HTERT RPE-1 (cell line): ENCODE data around the gene P2RX2.

Source experiments
- in situ Hi-C: fragments of 300-500 bp; cut with MboI; formaldehyde crosslinking; loops from 4 replicates; pipeline ENCODE4 v1.14.3; 2020; ENCODE audit warnings: low sequenced_read_pairs

Gene P2RX2

DNA sequence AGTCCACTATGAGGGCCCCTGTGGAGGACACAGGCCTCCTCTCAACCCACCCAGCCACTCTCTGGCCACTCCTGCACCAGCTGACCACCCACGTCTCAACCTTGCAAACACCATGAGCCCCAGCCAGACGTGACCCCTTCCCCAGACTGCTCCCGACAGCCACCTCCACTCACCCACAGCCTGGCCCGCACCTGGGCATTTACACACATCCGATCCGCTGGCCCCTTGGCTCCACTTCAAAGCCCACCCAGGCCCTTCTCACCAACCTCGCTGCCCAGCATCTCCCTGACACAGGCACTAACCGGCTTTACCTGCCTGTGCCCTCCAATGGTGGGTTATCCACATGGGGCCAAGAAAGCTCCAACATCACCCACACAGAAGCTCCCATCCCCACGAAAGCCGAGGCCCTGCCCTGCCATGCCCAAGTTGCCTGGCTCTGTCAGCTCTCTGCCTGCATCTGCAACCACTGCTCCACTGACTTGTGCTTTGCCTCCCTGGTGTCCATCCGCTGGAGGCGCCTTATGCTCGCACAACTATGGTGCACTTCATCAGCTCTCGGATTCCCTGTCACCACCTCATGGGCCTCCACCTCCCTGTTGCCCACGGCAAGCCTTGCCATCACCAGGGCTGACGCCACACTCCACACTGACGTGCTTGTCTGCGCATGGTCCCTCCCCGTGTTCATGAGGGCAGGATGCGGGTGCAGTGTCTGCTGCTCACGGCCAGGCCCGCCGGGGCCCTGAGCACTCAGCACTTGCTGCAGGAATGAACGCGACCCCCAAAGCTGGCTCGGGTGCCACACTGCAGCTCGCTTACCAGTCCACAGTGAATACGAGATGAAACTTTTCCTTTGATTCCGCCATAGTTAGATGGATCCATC is 16.7 kb downstream of the P2RX2 start:
- in situ Hi-C loops = no loop called here

DNA sequence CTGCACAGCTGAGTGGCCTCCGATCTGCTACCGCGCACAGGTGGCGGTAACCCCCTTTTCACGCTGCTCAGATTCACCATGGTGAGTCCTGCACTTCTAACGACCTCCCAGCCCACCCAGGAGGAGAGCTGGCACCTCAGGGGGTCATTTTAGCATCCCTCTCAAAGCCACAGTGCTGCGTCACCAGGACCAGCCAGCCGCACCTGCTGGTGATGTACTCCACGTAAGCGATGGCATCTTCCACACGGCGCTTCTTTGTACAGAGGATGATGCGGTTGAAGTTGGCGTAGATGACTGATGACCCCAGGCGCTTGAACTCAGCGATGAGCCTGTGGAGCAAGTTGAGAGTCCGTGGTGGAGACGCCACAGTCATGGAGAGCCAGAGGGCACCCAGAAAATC is 19.2 kb downstream of the P2RX2 start:
- in situ Hi-C loops = no loop called here

DNA sequence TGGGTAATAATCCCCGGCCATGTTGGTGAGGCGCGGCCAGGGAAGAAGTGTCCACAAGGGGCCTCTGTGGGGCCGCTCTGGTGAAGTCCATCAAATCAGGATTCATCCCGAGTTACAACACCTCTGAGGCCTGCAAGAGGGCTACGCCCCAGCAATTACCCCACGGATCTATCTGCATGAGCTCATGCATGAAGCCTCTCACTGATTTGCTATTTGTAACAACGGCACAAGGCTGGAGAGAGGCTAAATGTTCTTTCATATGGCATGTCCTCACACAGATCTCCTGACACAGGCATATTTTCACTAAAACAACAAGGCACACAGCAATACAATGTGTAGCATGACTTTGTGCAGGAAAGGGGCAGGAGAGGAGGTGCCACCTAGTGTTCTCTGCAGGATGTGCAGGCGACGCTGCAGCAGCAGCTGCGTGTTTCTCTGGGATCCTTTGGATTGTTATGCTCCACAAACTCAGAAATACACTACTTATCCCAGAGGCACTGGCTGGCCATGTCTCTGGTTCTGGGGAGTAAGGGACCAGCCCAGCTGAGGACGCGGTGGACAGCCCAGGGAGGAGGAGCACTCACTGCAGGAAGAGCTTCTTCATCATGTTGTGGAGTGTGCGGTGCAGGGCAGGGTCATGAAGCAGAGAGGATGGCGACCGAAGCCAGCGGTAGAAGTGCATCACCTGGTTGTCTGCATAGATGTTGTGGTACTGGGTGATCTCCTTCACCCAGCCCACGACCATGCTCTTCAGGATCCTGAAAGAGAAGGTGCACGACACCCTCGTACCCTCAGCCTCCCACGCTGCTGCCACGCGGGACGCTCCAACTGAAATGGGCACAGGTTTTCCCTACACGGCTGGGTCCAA is 20.2 kb downstream of the P2RX2 start:
- in situ Hi-C loops = no loop called here

DNA sequence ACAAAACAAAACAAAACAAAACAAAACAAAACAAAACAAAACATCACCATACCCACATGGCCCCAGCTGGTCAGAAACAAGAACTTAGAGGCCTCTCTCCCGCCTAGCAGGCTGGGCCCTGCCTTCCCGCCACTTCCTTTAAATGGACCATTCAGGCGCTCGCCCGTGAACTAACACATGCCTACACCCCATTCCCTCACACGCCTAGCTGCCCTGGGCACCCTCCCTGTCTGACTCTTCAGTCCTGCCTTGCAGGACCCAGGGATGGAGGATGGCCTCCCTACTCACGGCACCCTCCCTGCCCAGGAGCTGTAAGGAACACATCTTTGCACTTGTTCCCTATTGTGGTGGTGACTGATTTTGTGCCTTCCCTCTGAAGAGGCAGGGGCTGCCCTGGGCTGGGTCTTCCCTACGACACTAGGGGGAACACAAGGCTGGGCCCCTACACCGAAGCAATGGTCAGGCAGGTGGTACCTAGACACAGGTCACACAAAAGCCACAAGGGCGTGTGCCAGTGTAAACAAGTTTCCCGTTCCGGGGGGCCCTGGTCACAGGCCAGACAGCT is 21.5 kb downstream of the P2RX2 start:
- in situ Hi-C loops = no loop called here

DNA sequence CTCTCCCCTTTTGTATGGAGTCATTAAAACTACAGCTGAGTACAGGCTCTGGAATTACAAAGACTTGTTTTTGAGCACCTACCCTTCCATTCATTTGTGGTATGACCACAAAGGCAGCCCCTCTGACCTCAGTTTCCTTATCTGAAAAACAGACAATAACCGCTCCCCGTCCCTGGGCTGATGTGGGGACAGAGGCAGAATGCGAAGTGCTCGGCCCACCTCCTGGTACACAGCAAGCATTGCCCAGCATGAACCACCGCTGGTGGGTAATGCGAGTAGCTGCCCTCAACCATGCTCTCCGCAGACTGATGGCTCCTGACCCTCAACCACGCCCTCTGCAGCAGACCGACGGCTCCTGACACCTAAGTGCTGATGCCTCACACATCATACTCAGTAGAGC is 22.4 kb downstream of the P2RX2 start:
- in situ Hi-C loops = no loop called here

DNA sequence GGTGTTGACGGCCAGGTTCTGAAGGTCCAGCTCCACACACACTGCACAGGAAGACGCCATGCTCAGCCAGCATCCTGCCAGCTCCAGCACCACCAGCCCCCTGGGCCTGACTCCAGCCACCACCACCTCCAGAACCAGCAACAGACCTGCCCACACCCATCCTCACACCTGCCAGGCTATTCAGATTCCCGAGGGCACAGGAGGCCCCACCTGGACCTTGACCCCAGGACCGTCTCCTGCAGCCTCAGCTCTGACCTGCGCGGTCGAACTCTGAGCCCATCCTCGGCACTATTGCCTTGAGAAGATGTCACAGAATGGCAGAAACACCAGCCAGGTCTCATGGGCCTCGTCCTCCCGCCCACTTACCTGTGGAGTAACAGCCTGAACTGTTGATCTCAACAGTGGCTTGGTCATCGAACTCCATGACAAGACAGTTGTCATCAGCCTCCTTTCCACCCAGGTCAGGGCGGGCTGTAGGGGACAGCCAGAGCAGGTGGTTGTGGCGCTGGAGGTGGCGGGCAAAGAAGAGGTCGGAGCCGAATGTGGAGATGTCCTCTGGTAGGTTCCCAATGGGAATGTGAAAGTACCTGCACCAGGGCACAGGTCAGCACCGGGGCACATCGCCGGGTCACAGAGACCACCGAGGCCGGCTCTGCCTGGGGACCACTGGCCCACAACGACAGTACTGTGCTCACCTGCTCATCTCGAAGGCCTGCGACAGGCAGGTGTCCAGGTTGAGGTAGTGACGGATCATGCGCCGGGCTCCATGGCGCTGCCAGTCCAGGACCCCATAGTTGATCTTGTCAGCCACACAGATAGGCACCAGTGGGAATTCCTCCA is 23.5 kb downstream of the P2RX2 start:
- in situ Hi-C loops = no loop called here

DNA sequence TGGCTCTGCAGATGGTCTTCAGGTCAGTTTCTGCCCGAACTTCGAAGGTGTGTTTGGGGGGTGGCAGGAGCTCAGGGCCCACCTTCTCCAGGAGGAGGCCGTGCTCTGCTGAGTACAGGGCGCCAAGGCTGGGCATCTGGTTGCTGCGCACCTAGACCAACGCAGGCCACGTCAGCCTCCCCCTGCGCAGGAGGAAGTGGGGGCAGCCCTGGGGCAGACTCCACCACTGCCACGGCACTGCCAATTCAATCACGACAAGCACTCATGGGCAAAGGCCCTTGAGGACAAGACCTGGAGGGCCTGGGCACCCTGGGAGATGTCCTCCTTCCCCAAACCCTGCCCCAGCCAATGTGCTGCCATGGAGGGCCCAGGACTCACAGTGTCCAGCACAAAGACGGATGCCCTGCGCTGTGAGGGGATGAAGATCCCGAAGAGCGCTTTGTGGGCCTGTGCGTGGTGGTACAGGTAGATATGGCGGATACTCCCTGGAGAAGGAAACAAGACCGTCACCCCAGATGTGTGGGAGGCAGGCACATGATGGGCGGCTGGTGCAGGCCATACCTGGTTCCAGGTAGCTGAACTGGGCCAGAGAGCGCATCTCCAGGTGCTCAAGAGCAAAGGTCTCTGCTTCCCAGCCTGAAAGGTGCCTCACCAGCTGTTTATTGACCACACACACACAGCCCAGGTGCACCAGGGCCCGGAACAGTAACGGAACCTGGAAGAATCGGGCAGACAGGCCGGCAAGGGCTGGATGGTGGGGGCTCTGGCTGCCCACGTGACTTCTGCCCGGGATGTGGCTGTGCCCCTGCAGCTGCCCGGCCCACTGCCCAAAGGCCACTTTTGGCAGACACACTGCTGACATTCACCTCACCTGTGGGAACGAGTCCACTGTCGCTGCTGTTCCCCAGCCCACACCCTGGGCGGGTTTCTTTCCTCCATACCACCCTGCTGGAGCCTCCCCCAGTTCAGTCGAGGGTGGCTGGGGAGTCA is 24.6 kb downstream of the P2RX2 start:
- in situ Hi-C loops = no loop called here

DNA sequence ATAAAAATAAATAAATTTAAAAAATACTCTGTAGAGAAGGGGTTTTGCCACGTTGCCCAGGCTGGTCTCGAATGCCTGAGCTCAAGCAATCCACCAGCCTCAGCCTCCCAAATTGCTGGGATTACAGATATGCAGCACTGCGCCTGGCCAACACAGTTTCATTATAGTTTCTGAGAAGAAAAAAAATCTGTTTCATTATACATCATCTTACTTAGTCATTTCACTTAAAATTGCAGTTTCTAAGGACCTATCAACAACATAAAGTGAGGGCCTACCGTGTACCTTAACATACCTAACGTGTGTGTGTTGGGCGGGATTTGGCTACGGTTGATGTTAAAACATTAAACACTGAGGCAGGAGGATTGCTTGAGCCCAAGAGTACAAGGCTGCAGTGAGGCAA is 28.3 kb downstream of the P2RX2 start:
- in situ Hi-C loops = no loop called here

DNA sequence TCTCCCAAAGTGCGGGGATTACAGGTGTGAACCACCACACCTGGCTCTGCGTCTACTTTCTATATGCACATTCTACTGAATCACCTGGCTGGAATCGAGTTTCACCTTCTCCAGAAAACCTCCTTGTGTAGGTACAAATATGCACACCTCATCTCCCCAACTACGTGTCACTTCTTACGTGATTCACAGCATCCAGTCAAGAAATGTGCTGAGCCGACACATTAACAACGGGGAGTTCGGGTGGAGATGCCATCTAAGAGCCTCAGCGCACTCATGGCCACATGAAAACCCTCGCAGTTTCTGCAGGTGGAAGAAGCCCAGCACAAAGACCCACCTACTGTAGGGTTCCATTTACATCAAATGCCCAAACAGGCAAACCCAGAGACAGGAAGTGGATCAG is 29.3 kb downstream of the P2RX2 start:
- in situ Hi-C loops = no loop called here

DNA sequence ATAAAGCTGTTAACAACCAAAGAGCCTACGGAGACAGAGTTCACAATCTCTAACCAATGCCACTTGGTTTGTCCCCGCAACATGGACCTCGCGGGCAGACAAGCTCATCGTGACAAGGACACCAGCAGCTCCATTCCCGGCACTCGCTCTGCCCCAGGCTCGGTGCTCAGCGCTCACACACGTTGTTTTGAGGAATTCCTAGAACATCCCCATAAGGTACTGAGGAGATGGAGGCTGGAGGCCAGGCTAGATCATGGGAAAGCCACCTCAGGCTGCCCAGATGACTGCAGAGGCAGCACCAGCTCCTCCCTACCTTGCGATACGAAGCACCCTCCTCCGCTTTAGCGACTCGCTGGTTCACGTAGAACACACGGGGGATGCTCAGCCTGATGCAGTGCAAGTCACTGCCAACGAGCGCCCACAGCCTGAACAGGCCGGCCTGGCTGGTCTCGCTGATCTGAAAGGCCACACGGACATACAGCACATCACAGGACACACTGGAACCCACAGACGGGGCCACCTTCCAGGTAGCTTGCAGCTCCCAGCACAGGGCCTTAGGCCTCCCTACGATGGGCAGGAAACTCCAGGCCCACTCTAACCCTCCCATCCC is 30.1 kb downstream of the P2RX2 start:
- in situ Hi-C loops = no loop called here

DNA sequence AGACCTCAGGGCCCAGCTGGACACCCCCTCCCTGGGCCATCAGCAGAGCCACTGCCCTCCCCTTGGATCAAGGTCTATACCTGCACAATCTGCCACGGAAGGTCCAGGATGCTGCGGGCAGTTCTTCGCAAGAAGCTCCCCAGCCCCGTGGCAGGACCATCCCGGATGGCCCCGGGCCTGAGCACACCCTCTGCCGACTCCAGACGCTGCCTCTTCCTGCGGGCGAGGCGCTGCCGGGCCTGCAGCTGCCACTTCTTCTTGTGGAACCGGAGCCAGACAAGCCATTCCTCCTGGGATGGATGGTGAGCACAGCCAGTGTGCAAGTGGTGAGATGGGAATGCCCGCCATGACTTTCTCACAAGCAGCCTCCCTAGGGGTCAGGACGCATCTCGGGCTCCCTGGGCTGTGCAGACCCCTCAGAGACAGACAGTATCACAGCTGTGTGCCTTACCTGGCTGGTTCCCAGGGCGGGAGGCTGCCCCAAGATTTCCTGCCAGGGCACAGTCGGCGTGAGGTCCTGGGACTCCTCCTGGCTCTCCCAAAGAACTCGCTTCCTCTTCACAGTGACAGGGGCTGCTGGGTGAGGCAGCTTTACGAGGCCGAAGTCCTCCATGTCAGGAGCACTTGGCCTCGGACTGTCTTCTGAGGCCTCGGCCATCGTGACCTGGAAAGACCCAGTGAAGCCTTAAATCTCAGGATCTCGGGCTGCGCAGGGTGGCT is 30.8 kb downstream of the P2RX2 start:
- in situ Hi-C loops = no loop called here

DNA sequence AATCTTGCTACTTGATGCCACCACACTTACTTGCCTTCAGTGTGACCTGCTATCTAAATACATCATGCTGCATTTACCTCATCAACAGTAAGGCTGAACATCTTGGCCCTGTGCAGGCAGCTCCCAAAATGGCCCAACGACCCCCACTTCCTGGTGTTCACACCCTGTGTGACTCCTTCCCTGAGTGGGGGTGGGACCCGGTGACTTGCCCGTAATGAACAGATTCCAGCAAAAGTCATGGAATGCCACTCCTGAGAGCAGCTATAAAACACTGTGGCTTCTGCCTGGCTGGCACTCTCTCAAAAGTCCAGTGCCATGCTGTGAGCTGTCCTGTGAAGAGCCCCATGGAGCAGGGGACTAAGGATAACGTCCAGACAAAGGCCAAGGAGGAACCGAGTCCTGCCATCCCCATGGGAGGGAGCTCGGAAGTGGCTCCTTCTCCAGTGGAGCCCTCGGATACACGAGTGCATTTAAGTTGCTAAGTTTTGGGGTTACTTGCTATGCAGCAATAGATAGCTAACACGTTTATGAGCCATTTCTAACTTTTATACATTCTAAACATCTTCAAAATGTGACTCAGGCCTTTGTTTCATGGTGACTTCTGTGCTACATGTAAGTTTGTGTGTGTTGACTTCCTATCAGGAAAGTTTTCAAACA is 33.0 kb downstream of the P2RX2 start:
- in situ Hi-C loops = no loop called here

DNA sequence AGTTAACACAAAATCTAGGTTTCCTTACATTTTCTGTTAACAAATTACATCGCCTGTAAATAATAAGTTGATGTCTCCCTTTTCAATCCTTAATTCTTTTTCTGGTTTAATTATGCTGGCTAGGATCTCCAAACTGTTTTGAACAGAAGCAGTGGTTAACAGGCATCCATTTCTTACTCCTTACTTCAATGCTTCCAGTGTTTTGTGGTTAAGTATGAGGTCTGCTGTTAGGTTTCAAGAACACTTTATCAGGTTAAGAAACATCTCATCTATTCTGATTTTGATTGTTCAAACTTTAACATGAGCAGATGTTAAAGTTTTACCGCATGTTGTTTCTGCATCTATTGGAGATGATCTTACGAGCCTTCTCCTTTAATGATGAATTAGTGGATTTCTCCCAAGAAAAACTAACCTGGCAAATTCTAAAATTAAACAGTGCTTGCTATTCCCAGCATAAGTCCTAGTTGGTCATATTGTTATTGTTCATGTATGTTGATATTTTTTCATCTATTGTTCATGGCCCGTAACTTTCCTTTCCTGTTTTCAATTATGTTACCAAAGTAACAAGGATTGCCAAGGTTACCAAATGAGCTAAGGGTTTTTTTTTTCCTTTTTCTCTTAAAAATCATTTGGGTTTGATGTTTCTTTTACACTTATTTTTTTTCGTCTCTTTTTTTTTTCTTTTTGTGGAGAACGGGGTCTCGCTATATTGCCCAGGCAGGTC is 35.2 kb downstream of the P2RX2 start:
- in situ Hi-C loops = no loop called here

DNA sequence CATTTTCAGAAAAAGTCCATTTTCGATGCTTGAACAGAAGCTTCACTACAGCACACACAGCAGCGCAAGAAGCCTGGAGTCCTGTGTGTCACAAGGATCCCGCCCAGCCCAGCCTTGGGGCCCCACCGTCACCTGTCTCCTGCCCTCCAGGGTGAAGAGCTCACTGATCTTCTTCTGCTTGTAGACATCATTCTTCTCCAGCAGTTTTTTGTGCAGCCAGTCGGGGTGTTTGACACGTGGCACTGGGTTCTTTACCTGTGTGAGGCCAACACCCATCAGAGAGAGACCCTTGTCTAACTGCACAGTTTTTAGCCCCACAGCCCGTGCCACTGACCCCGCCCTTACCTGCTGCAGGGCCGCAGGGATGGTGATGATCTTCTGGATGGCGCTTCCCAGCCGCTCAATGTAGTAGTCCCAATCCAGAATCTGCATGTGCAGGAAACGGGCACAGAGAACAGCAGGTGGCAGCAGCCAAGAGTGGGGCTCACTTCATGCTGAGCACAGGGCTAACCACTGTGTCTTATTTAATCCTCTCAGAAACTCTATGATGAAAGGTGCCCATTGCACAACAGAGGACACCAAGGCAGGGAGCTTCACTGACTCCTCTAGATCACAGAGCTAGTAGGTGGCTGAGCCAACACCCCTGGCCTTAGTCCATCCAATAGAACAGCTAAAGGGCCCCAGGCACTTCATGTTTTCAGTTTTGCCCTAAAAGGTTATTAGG is 38.6 kb downstream of the P2RX2 start:
- in situ Hi-C loops = no loop called here

DNA sequence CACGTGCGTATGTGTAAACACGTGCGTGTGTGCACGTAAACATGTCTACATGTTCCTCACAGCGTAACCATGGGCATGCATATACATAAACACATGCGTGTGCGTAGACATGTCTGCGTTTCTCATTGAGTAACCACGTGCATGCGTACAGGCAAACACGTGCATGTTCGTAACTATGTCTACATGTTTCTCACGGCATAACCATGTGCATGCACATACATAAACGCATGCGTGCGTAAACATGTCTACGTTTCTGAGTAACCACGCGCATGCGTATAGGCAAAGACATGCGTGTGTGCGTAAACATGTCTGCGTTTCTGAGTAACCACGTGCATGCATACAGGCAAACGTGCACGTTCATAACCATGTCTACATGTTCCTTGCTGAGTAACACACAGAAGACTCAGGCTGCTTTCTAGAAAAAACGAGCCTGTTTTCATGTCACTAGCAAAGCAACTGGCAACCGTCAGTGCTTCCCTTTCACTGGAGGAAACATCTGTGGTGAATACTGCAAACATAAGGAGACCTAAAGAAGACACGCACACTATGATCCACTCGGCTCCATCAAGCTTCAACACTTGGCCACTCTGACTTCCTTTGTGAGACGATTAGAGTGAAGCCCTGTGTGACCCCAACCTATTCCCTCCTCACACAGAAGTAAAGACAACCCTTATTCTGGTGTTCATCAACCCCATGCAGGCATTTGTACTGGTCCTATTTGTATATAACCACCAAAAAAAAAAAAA is 39.7 kb downstream of the P2RX2 start:
- in situ Hi-C loops = no loop called here

DNA sequence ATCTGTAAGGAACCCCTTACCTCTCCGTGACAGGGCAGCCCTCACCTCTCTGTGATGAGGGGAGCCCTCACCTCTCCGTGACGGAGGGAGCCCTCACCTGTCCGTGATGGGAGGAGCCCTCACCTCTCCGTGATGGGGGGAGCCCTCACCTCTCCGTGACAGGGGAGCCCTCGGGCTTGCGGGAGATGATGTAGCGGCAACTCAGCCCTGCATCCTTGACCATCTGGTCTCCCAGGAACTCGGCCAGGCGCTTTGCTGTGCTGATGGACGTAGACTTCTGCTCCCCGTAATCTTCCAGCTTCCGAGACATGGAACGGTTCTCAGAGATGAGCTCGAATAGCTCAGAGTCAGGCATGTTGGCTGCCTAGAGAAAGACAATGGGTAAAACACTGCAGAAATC is 40.6 kb downstream of the P2RX2 start:
- in situ Hi-C loops = no loop called here
